Liver (tissue), 9 donors: ENCODE data around the gene ZFX. TPM values are rescaled to one million over a fixed set of nuclear protein-coding genes. Genes with fewer than 3 reads are reported as not detected.

Source experiments
- DNase-seq: peaks from one replicate; pipeline ENCODE4 v3.0.0-alpha.2; 2017; ENCODE audit warnings: low spot score
- H3K27ac ChIP-seq, 2 donors: one replicate each; pipeline ENCODE4 v1.7.0; 2013; ENCODE audit warnings: inconsistent platforms in 2 of 2, low read length in 2 of 2, control low read depth in 1 of 2, low read depth in 1 of 2, mild to moderate bottlenecking in 1 of 2
- H3K27me3 ChIP-seq, 4 donors: one replicate each; pipeline versions ENCODE4 v1.6.1 to v1.7.0; 2013; ENCODE audit warnings: low read length in 3 of 4, inconsistent platforms in 1 of 4, mild to moderate bottlenecking in 1 of 4, moderate library complexity in 1 of 4; ENCODE audit not compliant: control insufficient read depth in 4 of 4, insufficient read depth in 4 of 4
- H3K36me3 ChIP-seq, 4 donors: one replicate each; pipeline versions ENCODE4 v1.6.1 to v1.7.0; 2013; ENCODE audit warnings: low read length in 3 of 4, mild to moderate bottlenecking in 3 of 4, low read depth in 1 of 4, moderate library complexity in 1 of 4; ENCODE audit not compliant: control insufficient read depth in 4 of 4, insufficient read depth in 3 of 4
- H3K4me1 ChIP-seq, 4 donors: one replicate each; pipeline versions ENCODE4 v1.6.1 to v1.7.0; 2013; ENCODE audit warnings: low read length in 3 of 4, mild to moderate bottlenecking in 3 of 4, moderate library complexity in 1 of 4; ENCODE audit not compliant: control insufficient read depth in 4 of 4, insufficient read depth in 4 of 4
- H3K4me3 ChIP-seq, 3 donors: one replicate each; pipeline versions ENCODE4 v1.6.1 to v1.7.0; 2013; ENCODE audit warnings: low read length in 3 of 3, control low read depth in 1 of 3, low read depth in 1 of 3, mild to moderate bottlenecking in 1 of 3
- H3K9ac ChIP-seq, 2 donors: one replicate each; pipeline ENCODE4 v1.7.0; 2013; ENCODE audit warnings: low read length in 2 of 2, mild to moderate bottlenecking in 2 of 2, moderate library complexity in 2 of 2, control low read depth in 1 of 2, low read depth in 1 of 2
- H3K9me3 ChIP-seq, 4 donors: one replicate each; pipeline versions ENCODE4 v1.6.1 to v1.7.0; 2013; ENCODE audit warnings: low read length in 3 of 4; ENCODE audit not compliant: control insufficient read depth in 4 of 4
- ATF3 ChIP-seq: IDR thresholded peaks from 2 replicates; pipeline ENCODE4 v1.6.1; 2016; ENCODE audit warnings: antibody characterized with exemption
- EGR1 ChIP-seq, 2 donors: IDR thresholded peaks; 2 replicates each; pipeline ENCODE4 v1.6.1; 2016 to 2018; ENCODE audit warnings: antibody characterized with exemption in 2 of 2, low read depth in 2 of 2
- FOXA1 ChIP-seq: IDR thresholded peaks from 2 replicates; pipeline ENCODE4 v1.6.1; 2016; ENCODE audit warnings: antibody characterized with exemption
- GABPA ChIP-seq, 2 donors: IDR thresholded peaks in 1 of 2; conservative IDR thresholded peaks in 1 of 2; 2 replicates each; pipeline ENCODE4 v1.6.1; 2016; ENCODE audit warnings: antibody characterized with exemption in 2 of 2, mild to moderate bottlenecking in 1 of 2, moderate library complexity in 1 of 2
- HNF4G ChIP-seq: IDR thresholded peaks from 2 replicates; pipeline ENCODE4 v1.6.1; 2016; ENCODE audit warnings: antibody characterized with exemption
- JUND ChIP-seq, 2 donors: IDR thresholded peaks; 2 replicates each; pipeline ENCODE4 v1.6.1; 2016; ENCODE audit warnings: antibody characterized with exemption in 2 of 2
- MAX ChIP-seq: IDR thresholded peaks from 2 replicates; pipeline ENCODE4 v1.6.1; 2016; ENCODE audit warnings: antibody characterized with exemption
- NR2F2 ChIP-seq: IDR thresholded peaks from 2 replicates; pipeline ENCODE4 v1.6.1; 2016; ENCODE audit warnings: antibody characterized with exemption
- RAD21 ChIP-seq, 2 donors: IDR thresholded peaks; 2 replicates each; pipeline ENCODE4 v1.6.1; 2016; ENCODE audit warnings: antibody characterized with exemption in 2 of 2, mild to moderate bottlenecking in 2 of 2
- REST ChIP-seq: IDR thresholded peaks from 2 replicates; pipeline ENCODE4 v1.6.1; 2016; ENCODE audit warnings: antibody characterized with exemption, mild to moderate bottlenecking
- RXRA ChIP-seq, 2 donors: IDR thresholded peaks; 2 replicates each; pipeline ENCODE4 v1.6.1; 2017 to 2018; ENCODE audit warnings: antibody characterized with exemption in 2 of 2, mild to moderate bottlenecking in 1 of 2
- YY1 ChIP-seq: IDR thresholded peaks from 2 replicates; pipeline ENCODE4 v1.6.1; 2016; ENCODE audit warnings: antibody characterized with exemption, mild to moderate bottlenecking
- ZBTB33 ChIP-seq: IDR thresholded peaks from 2 replicates; pipeline ENCODE4 v1.6.1; 2016; ENCODE audit warnings: antibody characterized with exemption
- WGBS: extraction: QIAGEN DNeasy Blood & Tissue Kit; methylation state at CpG from one replicate; pipeline ENCODE4 v1.1.7; 2013; 5-methylcytosine and 5-hydroxymethylcytosine counted together
- polyA plus RNA-seq, 2 donors: library from polyadenylated mRNA; stranded (reverse) in 1 of 2; unstranded in 1 of 2; fragments of 200-250 nt in 1 of 2; fragments of >200 nt in 1 of 2; fragmentation: Nextera tagmentation in 1 of 2; extraction: Ambion mirVana in 1 of 2; gene quantifications; one replicate each; pipeline versions ENCODE4 v1.2.1 to v1.2.3, GENCODE V29; 2013 to 2015
- total RNA-seq, 2 donors: library from RNA; depleted of rRNA; stranded (reverse); fragments of >200 nt; gene quantifications; one replicate each; pipeline ENCODE4 v1.2.3, GENCODE V29; 2014
- donor health status: healthy.
- donor health status: healthy.
- donor health status: healthy.
- donor health status: healthy.
- donor health status: healthy.

ZFX gene
- total and polyA plus RNA-seq, 4 donors = 3.8 to 50.0 (median 19.0) TPM

- no peak overlapping the region for H3K27ac ChIP-seq
- DNase-seq = no peak
- WGBS = 60% methylated on average over 4 of the region's 4 CpGs
These were observed 25.2 kb upstream of the ZFX start for GRCh38 chrX:24124244-24124799.

More at GRCh38 chrX:24124244-24124799, 25.2 kb upstream of the ZFX start:
- Histone ChIP-seq H3K36me3 (no peaks in the 10 kb centered on the region), H3K9ac (no peak overlapping the region), H3K4me1 (no peaks in the 10 kb centered on the region), H3K4me3 (no peak overlapping the region), H3K27me3 (no peaks in the 10 kb centered on the region), H3K9me3 (no peaks in the 10 kb centered on the region)
- no peak for TF ChIP-seq EGR1 (IDR thresholded peaks at IDR 0.05; ENCODE audit: low read depth in 2 of 2)
- no peak for TF ChIP-seq YY1
- no peak for TF ChIP-seq HNF4G
- no peak for TF ChIP-seq NR2F2
- TF ChIP-seq RAD21 (IDR thresholded peaks at IDR 0.05) = no peak
- TF ChIP-seq GABPA (IDR thresholded peaks at IDR 0.05 in 1 of 2, conservative IDR thresholded peaks at IDR 0.05 in 1 of 2) = no peak
- no peak for TF ChIP-seq ZBTB33
- no peak for TF ChIP-seq MAX
- no peak for TF ChIP-seq JUND (IDR thresholded peaks at IDR 0.05)
- no peak for TF ChIP-seq REST
- no peak for TF ChIP-seq FOXA1
- TF ChIP-seq ATF3 = no peak
- TF ChIP-seq RXRA (IDR thresholded peaks at IDR 0.05) = no peak
